ENCODE results near the gene PITPNM3.

GRCh38 chr17:6571452-6571781, 15.1 kb upstream of the PITPNM3 start:
- TF ChIP-seq CEBPB (IDR thresholded peaks at IDR 0.05; ENCODE audit: low read depth, low read length) (no peak), POU5F1 (IDR thresholded peaks at IDR 0.05; ENCODE audit: low read depth, low read length) (no peak), CTCF (IDR thresholded peaks at IDR 0.05; ENCODE audit: control extremely low read depth in 1 of 3, insufficient read depth in 1 of 3, low read depth in 1 of 3, low read length in 3 of 3) (no peak), HDAC2 (IDR thresholded peaks at IDR 0.05; ENCODE audit: borderline replicate concordance in 1 of 2, low read depth in 2 of 2, low read length in 2 of 2) (no peak), CREB1 (IDR thresholded peaks at IDR 0.05) (no peak)
